ENCODE results near the gene ITGA6.

GRCh38 chr2:172394002-172394401 is 33.4 kb upstream of the ITGA6 start:
- TF ChIP-seq CTCF (IDR thresholded peaks at IDR 0.05) (no peak), POLR2A (IDR thresholded peaks at IDR 0.05) (no peak)
